ENCODE measurements around the gene ZACN.

- TF ChIP-seq CTCF (IDR thresholded peaks at IDR 0.05) = no peak
- no peak for TF ChIP-seq POLR2A (IDR thresholded peaks at IDR 0.05)
Observed at GRCh38 chr17:76040376-76040775, 38.6 kb upstream of the ZACN start.

Measured in uterus (tissue), 2 donors.